Measurements from ENCODE around the gene ADD3. TPM values are rescaled to one million over a fixed set of nuclear protein-coding genes. Genes with fewer than 3 reads are reported as not detected.
A peak's percentile ranks its signal among the peaks of the same experiment; 100 is the strongest.

The ADD3 gene
- total and polyA plus RNA-seq, 2 of the 13 experiments (the other 11 are each of a cell fraction or from before 2014, with no cell fraction given), result 44.7 to 57.5 TPM

DNA sequence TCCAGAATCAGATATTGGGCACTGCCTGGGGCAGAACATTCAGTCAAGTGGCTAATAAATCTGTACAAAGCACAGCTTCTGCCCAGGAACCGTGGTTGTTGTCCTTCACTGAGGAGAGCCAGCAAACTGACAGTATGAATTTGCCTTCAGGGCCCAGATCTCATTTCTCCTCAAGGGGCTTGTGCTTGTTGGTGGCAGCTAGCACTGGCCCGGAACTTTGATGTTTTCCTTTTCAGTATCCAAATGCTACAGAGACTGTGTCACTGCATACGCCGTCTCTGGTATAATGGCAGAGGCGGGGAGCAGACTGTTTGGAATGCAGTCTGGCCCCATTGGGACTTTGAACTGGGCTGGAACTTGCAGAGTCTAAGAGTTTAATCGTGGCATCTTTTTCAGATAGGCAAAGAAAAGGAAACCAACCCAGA lies 30.4 kb upstream of the ADD3 start (continued):
- TF ChIP-seq, protein P1, sequence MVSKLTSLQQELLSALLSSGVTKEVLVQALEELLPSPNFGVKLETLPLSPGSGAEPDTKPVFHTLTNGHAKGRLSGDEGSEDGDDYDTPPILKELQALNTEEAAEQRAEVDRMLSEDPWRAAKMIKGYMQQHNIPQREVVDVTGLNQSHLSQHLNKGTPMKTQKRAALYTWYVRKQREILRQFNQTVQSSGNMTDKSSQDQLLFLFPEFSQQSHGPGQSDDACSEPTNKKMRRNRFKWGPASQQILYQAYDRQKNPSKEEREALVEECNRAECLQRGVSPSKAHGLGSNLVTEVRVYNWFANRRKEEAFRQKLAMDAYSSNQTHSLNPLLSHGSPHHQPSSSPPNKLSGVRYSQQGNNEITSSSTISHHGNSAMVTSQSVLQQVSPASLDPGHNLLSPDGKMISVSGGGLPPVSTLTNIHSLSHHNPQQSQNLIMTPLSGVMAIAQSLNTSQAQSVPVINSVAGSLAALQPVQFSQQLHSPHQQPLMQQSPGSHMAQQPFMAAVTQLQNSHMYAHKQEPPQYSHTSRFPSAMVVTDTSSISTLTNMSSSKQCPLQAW (CRISPR knock-in tag; IDR thresholded peaks at IDR 0.05), result peak; percentile 55
- peak; percentile 97 for TF ChIP-seq KDM6A (CRISPR knock-in tag; IDR thresholded peaks at IDR 0.05; ENCODE audit: low read depth)
- peak; percentile 81; the same call in 1 of the 2 replicates for TF ChIP-seq ZNF614 (CRISPR knock-in tag; IDR thresholded peaks at IDR 0.05; ENCODE audit: borderline replicate concordance)
- TF ChIP-seq AHR (CRISPR knock-in tag; IDR thresholded peaks at IDR 0.05), result no peak
- no peak for TF ChIP-seq FOXP1 (IDR thresholded peaks at IDR 0.05)
- peak; percentile 71 for TF ChIP-seq FOXP1 (CRISPR knock-in tag; IDR thresholded peaks at IDR 0.05)
- TF ChIP-seq ZNF3 (CRISPR knock-in tag; IDR thresholded peaks at IDR 0.05), result no peak
- TF ChIP-seq, protein P2, sequence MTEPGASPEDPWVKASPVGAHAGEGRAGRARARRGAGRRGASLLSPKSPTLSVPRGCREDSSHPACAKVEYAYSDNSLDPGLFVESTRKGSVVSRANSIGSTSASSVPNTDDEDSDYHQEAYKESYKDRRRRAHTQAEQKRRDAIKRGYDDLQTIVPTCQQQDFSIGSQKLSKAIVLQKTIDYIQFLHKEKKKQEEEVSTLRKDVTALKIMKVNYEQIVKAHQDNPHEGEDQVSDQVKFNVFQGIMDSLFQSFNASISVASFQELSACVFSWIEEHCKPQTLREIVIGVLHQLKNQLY (CRISPR knock-in tag; IDR thresholded peaks at IDR 0.05), result no peak
- TF ChIP-seq THAP11 (CRISPR knock-in tag; IDR thresholded peaks at IDR 0.05), result peak; percentile 29; the same call in 1 of the 2 replicates
- no peak for TF ChIP-seq ZFP62 (CRISPR knock-in tag; IDR thresholded peaks at IDR 0.05)
- peak; percentile 96 for TF ChIP-seq HNF4G (IDR thresholded peaks at IDR 0.05; ENCODE audit: borderline replicate concordance, low read depth, low read length)
- TF ChIP-seq HNF4G (CRISPR knock-in tag; IDR thresholded peaks at IDR 0.05; ENCODE audit: borderline replicate concordance, low read depth), result peak; percentile 81; the same call in 1 of the 2 replicates
- TF ChIP-seq ZBTB21 (CRISPR knock-in tag; IDR thresholded peaks at IDR 0.05), result no peak; the same call in 1 of the 2 replicates
- 0 out of 2 replicates have a peak, but pooled peaks have one; percentile 35 for TF ChIP-seq BHLHE40 (IDR thresholded peaks at IDR 0.05; ENCODE audit: low read length)
- TF ChIP-seq, protein P3, sequence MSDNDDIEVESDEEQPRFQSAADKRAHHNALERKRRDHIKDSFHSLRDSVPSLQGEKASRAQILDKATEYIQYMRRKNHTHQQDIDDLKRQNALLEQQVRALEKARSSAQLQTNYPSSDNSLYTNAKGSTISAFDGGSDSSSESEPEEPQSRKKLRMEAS (IDR thresholded peaks at IDR 0.05), result no peak
- peak in 1 of 2 experiments; percentile 58; a peak in 1 of 4 replicates for TF ChIP-seq KLF16 (CRISPR knock-in tag; IDR thresholded peaks at IDR 0.05)
- TF ChIP-seq RXRB (CRISPR knock-in tag; IDR thresholded peaks at IDR 0.05; ENCODE audit: borderline replicate concordance), result peak; percentile 71; the same call in 1 of the 2 replicates
- 0 out of 2 replicates have a peak, but pooled peaks have one; percentile 41 for TF ChIP-seq ARNTL (CRISPR knock-in tag; IDR thresholded peaks at IDR 0.05)
- TF ChIP-seq NR2F6 (IDR thresholded peaks at IDR 0.05), result peak; percentile 58
- peak; percentile 66; the same call in 1 of the 2 replicates for TF ChIP-seq NR2F6 (CRISPR knock-in tag; IDR thresholded peaks at IDR 0.05)
- 0 out of 2 replicates have a peak, but pooled peaks have one; percentile 43 for TF ChIP-seq ZSCAN31 (CRISPR knock-in tag; IDR thresholded peaks at IDR 0.05; ENCODE audit: low read depth)
- TF ChIP-seq, protein P4, sequence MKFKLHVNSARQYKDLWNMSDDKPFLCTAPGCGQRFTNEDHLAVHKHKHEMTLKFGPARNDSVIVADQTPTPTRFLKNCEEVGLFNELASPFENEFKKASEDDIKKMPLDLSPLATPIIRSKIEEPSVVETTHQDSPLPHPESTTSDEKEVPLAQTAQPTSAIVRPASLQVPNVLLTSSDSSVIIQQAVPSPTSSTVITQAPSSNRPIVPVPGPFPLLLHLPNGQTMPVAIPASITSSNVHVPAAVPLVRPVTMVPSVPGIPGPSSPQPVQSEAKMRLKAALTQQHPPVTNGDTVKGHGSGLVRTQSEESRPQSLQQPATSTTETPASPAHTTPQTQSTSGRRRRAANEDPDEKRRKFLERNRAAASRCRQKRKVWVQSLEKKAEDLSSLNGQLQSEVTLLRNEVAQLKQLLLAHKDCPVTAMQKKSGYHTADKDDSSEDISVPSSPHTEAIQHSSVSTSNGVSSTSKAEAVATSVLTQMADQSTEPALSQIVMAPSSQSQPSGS (CRISPR knock-in tag; IDR thresholded peaks at IDR 0.05), result peak; percentile 75; the same call in 1 of the 2 replicates
- TF ChIP-seq NR2F1 (CRISPR knock-in tag; IDR thresholded peaks at IDR 0.05), result peak; percentile 12 to 53; a peak in 2 of 4 replicates
- no peak for TF ChIP-seq PRPF4 (IDR thresholded peaks at IDR 0.05; ENCODE audit: low read depth, low read length, poor library complexity, severe bottlenecking)
- no peak for TF ChIP-seq SMAD3 (CRISPR knock-in tag; IDR thresholded peaks at IDR 0.05)
- peak; percentile 77; the same call in 1 of the 2 replicates for TF ChIP-seq CREM (IDR thresholded peaks at IDR 0.05)
- TF ChIP-seq CREM (CRISPR knock-in tag; IDR thresholded peaks at IDR 0.05), result no peak
- no peak for TF ChIP-seq TCF12 (IDR thresholded peaks at IDR 0.05)
- TF ChIP-seq TCF12 (CRISPR knock-in tag; IDR thresholded peaks at IDR 0.05), result no peak
- TF ChIP-seq, protein P5, sequence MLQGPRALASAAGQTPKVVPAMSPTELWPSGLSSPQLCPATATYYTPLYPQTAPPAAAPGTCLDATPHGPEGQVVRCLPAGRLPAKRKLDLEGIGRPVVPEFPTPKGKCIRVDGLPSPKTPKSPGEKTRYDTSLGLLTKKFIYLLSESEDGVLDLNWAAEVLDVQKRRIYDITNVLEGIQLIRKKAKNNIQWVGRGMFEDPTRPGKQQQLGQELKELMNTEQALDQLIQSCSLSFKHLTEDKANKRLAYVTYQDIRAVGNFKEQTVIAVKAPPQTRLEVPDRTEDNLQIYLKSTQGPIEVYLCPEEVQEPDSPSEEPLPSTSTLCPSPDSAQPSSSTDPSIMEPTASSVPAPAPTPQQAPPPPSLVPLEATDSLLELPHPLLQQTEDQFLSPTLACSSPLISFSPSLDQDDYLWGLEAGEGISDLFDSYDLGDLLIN (CRISPR knock-in tag; IDR thresholded peaks at IDR 0.05; ENCODE audit: borderline replicate concordance), result no peak

Measured in HepG2 (cell line).